ENCODE results near the gene ZFYVE28.
A peak's percentile ranks its signal among the peaks of the same experiment; 100 is the strongest.

The ZFYVE28 gene

DNA sequence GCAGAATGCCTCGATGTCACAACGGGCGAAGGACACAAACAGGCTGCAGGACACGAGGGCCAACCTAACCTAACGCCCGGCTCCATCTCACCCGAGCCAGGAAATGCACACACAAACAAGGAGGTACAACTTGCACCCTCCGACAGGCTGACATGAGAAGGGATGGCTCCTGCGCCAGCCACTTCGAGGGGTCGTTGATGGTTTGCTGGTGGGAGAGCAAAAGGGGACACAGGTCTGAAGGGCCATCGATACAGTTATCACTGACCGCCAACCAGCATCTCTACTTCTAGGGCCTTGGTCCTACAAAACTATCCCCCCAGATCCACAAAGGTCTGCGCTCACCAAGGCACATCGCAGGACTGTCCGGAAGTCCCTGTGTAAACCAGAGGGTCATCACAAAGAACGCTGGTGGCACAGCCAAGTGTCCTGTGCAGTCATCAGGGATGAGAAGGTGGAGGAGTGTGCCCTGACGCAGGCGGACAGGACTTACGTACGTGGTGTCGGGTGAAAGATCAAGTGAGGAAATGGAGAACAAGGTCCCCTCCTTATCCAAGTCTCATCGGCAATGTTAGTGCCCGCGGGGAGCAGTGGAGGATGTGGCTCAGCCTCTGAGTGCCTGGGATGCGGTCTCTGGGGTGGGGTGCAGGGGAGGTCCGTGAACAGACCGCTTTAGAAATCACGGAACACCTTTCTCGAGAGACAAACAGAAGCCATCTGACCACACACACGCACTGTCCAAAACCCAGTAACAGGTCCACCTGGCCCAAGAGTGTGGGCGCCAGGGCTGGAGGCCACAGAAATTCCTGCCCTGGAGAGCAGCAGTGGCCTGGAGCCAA, 163.6 kb downstream of the ZFYVE28 start:
- no peak for DNase-seq

DNA sequence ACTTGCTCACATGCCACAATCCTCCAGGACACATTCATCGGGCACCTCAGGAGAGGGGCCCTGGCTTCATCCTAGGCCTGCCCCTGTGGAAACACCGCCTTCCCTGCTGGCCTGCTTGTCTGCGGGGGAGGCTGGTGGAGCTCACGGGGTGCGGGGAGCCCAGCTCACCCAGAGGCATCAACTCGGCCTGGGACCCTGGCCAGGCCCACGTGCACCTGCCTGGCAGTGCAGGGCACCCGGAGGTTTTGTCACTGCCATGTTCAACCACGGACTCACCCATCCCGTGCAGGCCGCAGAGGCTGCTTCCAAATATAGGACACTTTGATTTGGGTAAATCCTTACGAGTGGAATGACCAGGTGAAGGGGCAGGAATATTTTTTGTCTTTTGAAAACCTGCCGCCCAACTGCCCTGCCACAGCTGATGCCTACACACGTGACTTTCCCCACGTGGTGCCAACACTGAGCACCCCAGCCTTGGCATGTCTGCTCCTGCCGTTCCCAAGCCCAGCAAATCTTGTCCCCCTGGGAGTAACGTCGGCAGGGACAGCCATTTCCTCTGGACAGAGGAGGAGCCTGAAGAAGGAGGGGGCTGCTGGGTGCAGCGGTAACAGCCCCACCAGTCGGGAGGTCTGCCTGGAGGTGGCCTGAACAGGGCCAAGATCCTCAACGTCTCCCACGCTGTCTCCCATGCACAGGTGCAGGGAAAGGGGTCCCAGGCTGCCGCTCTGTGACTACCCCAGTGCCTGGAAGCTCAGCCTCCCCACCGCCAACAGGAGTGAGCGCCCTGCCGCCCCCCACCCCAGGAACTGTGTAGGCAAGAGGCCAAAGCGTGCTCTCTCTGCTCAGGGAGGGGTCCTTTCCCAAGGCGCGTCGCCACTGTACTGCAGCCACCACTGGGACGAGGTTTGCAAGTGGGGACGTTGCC, 165.0 kb downstream of the ZFYVE28 start:
- DNase-seq: no peak

DNA sequence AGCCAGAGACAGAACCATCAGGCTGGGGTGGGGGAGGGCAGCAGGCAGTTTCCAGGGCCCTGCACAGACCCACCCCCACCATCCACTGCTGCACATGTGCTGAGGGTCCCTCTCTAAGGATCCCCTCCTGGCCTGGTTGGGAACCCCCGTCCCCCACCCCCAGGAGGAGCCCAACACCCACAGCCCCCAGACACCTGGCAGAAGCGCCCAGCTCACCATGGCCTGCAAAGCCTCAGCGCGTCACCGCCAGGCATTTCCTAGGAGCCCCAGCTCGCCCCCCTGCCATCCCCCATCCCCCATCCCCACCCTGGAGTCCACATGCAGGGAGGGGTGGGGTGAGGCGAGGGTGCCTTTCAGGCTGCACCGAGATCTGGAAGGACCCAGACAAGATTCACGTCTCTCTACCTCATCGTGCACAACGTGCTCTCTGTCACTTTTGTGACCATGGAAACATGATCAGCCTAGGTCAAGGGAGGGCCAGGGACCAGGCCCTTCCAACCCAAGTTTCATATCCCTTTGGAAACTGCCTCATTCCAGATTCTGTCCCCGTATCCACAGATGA, 165.8 kb downstream of the ZFYVE28 start:
- DNase-seq: no peak

DNA sequence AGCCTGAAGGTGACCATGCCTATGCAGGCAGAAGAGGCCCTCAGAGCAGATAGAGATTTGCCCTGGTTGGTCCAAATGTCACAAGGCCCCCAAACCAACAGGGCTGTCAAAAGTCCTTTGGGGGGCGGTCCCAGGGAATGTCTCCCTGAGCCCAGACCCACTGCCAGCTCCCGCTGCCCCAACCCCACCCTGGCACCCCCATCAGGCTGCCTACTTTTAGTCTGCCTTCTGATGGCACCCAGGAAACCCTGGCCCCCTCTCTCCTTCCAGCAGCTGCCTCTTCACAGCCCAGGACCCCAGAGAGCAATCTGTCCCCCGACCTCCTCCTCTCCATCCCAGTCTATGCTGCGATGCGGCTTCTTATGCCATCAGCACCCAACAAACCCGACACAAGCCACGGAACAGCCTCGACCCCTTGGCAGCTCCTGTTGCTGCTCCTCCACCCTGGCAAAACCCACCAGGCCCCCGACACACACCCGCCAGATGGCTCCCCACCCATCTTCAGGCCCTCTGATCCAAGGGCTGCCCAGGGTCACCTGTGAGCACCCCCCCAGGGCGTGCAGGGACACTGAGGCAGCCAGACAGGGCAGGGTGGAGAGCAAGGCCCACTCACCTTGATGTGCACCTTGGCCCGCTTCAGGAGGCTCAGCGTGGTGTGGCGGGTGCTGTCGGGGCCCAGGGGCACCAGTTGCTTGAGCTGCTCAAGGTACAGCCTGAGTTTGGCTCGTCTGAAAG, 166.5 kb downstream of the ZFYVE28 start:
- no peak for DNase-seq

DNA sequence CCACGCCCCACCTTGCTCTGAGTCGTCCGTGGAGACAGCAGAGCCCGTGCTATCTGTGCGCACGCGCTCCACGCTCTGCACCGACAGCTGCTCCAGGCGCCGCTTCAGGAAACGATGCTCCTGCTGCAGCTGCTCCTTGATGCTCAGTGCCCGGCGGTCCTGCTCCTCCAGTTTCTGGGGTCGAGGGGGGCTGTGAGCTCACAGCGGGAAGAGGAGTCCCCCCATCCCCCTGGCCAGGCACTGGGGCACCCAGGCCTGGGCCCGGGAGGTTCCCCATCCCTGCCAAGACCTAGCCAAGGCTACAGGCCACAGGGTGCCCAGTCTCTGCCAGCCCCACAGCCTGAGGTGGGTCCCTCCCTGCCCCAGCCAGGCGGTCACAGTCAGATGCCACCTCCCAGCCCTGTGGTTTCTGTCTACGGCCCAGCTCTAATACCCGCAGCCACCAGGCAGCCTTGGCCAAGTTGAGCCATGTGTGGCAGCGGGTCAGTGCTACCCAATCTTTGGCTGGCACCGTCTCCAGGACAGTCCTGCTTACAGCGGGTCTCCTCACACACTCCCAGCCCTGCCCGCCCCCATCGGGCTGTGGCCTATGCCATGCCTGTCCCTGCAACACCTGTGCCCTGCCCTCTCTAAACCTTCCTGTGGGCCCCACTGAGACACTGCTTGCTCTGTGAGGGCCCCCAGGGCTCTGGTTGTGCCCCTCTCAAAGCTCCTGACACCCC, 167.2 kb downstream of the ZFYVE28 start:
- no peak for DNase-seq

DNA sequence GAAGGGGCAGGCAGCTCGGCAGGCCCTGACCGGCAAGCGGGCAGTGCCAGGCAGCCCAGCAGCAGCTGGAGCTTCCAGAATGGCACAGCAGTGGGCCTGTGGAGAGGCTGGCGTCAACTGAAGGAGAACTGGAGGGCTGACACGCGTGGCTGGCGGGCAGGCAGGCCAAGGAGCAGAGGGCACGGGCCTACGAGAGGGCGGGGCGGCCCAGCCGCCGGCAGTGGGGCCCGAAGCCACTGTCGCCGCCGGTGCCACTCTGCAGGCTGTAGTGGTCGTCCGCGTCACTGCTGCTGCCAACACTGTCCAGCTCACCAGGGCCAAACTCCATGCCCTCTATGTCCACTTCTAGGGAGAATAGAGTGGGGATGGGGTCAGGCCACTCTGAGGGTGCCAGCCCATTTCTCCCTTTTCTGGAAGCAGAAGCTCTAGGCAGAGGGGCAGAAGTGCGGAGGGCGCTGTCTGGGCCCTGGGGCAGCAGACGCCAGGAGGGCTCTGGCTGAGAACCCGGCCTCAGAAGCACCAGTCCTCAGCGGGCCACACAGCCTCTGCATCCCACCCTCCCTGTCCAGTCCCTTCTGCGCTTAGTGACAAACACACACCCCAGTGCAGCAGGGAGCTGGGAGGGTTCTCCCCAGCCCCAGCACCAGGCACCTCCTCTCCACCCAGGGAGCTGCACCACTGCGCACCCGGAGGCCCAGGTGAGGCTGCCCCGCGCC, 167.9 kb downstream of the ZFYVE28 start:
- DNase-seq: no peak

DNA sequence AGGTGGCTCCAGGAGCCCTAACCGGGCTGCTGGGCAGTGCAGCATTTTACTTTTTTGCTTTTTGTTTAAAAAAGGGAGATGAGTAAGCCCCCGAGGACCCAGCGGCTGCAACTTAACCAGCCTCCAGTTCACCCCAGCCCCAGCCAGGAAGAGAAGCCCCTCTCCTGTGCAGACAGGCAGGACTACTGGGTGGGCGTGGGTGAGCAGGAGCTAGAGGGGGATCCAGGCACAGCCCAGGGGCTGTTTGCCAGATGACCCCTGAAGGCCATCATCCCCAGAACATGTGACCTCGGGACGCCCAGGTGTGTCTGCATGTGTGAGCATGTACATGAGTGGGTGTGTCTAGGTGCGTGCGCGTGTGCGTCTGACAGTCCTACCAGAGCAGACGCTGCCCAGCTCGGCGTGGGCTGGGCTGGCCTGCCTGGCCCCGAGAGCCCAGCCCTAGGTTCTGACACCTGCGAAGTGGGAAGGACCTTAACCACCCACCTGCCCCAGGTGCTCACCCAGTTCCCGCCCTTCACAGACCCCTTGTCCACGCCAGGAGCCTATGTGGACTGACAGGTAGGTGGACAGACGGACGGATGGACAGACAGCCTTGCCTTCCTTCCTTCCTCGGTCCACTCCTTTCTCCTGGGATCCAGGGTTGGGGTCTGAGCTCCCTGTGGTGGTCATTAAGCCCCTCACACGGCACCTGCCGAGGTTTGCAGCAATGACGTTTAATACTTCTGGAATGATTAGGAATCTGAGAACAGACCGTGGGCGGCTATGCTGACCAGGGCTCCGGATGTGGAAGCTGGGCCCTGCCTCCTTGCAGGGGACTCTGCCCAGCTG, 168.7 kb downstream of the ZFYVE28 start:
- no peak for DNase-seq

DNA sequence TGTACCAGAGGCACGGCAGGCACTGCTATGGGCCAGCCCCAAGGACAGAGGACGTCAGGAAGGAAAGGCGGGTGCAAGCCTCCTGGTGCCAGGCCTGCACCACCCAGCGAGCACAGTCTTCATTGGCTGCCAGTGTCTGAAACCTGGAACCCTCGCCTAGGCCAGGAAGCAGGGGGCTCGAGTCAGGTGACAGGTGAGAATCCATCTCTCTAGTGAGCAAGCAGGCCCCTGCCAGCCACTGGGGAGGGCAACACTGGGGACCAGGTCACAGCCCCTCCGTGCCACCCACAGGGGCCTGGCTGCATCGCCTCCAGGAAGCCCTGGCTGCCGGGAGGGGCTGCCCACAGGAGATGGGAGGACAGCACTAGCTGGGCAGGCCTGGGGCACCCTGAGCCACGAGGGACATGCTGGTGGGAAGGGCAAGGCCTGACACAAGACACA, 169.6 kb downstream of the ZFYVE28 start:
- no peak for DNase-seq

DNA sequence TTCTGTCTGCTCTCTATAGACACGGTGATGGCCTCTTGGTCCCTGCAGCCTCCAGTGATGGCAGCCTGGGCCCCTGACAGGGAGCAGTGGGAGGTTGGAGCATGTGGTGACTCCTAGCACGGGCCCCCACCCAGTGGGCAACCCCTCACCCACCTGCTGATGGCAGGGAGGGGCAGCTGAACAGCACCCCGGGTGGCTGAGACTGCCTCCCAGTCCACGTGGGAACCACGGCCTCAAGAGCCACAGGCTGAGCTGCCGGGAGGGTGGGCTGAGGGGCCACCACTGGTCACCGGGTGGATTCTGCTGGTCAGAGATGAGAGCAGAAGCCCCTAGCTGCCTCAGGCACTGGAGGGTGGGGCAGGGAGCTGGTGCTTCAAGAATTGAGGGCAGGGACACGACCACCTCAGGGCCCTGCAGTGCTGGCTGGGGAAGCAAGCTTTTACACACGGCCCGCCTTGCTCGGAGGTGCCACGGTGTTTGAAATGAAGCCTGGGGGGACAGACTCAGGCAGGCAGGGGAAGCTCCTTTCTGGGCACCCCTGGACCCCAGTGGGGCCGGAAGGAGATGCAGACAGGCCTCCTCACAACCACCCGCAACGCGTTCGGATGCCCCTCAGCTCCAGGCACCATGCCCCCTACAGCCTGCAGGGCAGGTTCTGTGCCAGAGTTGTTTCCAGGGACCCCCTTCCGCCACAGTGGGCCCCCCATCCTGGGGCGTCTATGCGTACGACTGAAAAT, 170.2 kb downstream of the ZFYVE28 start:
- no peak for DNase-seq

DNA sequence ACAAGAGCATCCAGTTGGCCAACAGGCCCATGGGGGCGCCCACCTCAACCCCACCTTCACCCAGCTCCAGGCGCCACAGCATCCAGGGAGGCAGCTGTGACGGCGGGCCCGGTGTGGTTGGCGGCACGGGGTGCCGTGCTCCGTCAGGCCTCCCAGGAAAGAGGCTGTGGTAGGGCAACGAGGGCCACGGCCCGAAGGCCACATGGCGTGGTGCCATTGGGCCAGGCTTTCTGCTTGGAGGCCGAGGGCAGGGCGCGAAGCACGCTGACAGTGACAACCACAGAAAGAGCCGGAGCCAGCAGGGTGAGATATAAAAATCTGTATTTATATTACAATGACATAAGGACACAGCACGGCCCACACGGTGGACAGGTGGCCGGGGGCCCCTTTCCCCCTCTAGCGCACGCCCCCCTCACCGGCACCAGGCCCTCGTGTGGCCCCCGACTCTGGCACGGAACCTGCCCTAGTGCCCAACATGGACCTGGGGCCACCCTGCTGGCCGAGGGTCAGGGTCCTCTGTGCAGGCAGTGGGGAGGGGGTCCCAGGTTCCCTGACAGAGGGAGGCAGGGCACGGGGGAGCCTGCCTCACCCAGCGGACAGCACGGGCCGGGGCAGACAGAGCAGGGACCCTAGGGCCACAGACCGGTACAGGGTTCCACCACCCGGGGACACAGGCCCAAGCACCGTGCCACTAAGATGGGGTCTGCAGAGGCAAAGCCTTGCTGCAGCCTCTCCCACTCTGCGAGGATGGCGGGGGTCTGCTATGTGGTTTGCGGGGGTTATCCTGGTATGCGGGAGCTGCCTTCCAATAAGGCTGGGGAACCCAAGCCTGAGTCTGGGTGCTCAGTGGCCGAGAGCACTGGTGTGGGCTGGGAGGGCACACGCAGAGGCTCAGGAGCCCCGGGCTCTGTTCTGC, 171.1 kb downstream of the ZFYVE28 start:
- DNase-seq: no peak

DNA sequence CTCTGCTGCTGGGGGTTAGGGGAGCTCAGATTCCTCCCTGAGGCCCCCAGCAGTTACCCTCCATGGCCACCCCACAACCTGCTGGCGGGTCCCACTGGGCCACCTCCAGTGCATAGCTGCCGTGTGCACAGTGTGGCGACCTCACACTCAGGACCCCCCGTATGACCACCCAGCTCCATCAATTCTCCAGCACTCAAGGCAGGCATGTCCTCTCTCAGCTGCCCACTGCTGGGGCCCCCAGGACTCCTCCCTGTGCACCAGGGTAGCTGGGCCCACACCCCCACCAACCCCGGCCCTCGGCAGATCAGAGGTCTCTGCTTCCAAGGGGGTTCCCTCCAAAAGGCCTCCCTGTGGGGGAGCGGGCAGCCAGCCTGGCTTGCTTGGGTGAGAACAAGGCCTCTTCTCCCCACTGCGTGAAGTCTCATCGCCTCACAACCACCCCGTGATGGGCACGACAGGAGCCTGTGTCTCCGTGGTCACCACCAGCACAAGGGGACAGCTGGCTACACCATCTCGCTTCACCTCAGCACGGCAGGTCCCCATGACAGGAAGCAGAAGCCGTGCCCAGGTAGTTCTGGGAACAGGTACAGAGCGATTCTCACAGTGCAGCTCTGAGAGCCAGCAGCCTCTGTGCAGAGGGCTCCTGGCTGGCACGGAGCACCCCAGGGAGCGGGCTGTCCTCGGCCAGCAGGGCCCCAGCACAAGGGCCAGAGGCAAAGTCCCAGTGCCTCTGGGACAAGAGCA, 171.9 kb downstream of the ZFYVE28 start:
- DNase-seq: no peak

DNA sequence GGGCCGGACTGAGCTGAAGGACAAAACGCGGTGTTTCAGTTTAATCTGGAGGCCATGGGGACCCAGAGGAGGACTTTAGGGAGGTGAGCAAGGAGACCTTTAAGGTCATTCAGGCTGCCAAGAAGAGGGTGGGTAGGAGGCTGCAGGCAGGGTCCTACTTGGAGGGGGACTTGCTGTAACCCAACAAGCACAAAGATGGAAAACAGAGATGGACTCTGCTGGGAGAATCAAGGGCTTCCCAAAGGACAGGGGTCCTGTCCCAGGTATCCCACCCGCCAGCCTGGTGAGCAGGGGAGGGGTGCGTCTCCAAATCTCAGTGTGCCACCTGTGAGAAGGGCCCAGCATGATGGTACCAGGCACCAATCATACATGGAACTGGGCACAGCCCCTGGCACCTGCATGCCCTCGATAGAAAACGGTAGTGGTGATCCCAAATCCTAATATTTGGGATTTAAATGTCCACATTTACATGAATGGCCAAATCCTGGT, 172.6 kb downstream of the ZFYVE28 start:
- no peak for DNase-seq

DNA sequence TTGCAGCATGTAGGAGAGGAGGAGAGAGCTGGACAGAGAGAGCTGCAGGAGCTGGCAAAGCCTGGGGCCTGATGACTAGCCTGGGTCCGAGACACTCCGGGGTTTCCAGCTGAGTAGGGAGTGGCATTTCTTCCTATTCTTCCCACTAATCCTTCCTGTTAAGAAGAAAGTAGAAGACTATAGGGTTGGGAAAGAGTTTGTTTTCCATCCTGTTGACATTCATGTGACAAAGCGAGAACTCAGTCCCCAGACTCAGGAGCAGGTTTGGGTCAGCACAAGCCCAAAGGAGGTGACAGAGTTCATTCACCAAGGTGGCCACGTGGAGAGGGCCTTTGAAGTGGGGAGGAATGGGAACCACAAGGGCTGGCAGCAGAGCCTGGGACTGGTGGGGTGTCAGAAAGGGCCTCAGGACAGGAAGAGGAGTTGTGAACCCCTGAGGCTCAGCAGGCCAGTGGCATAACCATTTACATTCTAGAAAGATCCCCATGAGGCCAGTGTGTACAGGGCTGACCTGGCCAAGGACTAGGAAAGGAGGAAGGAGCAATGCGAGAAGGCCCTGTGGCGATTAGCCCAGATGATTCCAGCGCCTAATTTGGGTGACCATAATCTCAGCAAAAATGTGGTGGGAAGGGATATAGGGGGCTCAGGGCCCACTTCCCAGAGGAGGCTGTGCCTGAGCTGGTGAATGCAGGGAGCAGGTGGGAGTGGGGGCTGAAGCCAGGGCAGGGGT, 173.2 kb downstream of the ZFYVE28 start:
- no peak for DNase-seq

DNA sequence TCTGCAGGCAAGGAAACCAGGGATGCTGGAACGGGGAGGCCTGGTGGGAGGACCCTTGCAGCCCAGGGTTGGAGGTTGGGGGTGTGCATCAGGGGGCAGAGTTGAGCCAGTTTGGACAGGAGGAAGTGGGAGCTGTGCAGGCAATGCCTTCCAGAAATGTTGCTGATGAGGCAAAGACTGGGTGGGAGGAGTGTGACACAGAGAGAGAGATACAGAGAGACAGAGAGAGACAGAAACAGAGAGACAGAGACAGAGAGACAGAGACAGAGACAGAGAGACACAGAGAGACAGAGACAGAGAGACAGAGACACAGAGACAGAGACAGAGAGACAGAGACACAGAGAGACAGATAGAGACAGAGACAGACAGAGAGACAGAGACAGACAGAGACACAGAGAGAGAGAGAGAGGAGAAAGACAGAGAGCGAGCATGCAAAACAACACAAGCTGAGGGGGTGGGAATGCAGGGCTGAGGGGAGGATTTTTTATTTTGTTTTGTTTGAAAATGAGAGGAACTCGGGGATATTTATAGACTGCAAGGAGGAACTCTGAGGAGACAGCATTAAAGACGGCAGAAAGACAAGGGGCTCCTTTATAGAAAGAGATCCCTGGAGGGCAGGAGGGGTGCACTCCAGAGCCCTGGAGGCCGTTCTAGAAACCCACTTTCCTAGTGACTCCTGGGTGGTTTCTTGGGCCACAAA, 174.6 kb downstream of the ZFYVE28 start:
- DNase-seq: no peak

DNA sequence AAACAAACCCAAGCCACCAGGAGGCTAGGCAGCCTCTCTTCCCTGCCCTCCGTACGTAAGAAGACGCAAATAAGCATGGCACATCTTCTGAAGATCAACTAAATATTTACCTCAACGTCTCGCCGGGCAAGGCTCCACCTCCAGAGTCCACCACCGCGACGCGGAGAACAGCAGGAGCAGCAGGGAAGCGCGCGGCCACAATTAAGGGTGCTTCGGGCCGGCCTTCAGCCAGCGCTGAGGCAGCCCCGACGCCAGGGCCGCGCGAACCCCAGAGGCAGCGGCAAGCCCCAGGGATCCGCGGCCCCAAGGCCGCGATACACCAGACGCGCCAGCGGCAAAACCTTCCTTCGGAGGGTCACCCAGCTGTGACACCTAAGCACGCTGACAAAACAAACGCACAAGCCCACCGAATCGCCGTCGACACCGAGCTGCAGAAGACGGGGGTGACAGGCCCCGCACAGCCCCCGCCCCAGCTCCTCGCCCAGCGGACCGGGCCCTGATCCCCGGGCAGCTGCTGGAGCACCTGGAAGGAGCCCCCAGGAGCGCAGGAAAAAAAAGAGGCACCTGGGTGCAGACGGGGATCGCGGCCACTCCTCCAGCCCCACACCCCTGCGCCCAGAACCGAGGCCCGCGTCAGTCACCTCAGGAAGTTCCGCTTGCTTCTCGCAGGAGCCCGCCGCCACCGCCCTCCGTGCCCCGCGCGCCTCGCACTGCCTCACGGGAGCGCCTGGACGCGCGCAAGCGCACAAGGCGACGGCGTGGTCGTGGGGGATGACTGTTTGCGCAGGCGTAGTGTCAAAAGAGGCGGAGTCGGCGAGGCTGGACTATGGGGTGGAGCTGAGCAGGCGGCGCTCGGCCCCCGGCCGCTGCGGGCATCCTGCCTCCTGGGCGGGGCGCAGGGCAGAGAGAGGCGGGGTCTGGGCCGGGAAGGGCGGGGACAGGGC, 176.8 kb downstream of the ZFYVE28 start, which contains the start of the genes HAUS3 and POLN:
HAUS3 (minus strand) TSS at position 712 of the 944 bp plus-strand sequence. CDS start 1,175 bp downstream, outside the sequence.
POLN (minus strand) TSS at position 712 of the 944 bp plus-strand sequence. CDS start 12,890 bp downstream, outside the sequence.
- peak; percentile 98 to 99 for DNase-seq
